ENCODE measurements around the gene UBE2F. TPM values are rescaled to one million over a fixed set of nuclear protein-coding genes. Genes with fewer than 3 reads are reported as not detected.

UBE2F gene, protein sequence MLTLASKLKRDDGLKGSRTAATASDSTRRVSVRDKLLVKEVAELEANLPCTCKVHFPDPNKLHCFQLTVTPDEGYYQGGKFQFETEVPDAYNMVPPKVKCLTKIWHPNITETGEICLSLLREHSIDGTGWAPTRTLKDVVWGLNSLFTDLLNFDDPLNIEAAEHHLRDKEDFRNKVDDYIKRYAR
- 94.2 and 98.5 TPM in 2 replicates for total RNA-seq (2014; rRNA removed; shearing (Covaris generic))

- peak; percentile 87 for DNase-seq (ENCODE audit: low spot score)
Observed at GRCh38 chr2:237966565-237967462, at the start of gene UBE2F. TSS of gene UBE2F (plus strand) at chr2:237967014. CDS start at chr2:237973108, 6,094 bp downstream.

DNA sequence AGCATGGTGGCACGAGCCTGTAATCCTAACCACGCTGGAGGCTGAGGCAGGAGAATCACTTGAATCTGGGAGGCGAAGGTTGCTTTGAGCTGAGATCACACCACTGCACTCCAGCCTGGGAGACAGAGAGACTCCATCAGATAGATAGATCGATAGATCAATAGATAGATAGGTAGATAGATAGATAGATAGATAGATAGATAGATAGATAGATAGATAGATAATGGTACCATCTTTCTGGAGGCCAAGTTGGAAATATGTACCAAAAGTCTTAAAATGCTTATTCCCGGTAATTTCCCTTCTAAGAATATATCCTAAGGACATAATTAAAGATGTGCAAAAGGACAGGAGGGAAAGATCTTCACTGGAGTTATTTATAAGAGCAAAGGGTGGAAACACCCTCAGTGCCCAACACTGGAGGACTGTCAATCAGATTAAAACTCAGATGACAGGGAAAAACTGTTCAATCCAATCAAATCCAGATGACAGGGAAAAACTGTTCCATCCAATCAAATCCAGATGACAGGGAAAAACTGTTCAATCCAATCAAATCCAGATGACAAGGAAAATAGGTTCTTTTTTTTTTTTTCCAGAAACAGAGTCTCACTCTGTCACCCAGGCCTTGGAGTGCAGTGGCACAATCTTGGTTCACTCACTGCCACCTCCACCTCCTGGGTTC is 49.0 kb upstream of the UBE2F start:
- no peak for DNase-seq (ENCODE audit: low spot score)

- DNase-seq (ENCODE audit: low spot score), result no peak
Observed at GRCh38 chr2:237919593-237919992, 47.2 kb upstream of the UBE2F start.

- DNase-seq (ENCODE audit: low spot score), result no peak
Observed at GRCh38 chr2:237920673-237921072, 46.1 kb upstream of the UBE2F start.

DNA sequence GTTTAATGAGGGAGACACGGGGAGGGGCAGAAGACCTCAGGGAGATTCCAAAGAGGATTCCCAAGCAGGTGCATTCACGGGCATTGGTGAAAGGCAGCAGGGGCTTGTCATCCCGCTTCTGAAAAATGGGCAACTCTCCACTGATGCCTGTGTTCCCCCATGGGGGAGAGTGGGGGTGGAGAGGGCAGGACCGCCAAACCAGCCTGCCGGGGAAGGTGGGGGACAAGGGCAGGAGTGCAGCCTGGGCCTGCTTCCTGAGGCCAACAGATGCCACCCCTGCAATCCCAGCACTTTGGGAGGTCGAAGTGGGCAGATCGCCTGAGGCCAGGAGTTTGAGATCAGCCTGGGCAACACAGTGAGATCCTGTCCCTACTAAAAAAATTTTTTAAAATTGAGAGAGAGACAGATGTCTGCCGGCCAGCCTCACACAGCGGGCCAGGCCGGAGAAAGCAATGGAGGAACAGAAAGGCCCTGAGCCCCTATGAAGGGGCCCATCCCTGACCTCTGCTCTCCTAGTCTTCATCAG is 44.8 kb upstream of the UBE2F start:
- no peak for DNase-seq (ENCODE audit: low spot score)

GRCh38 chr2:237922641-237923361 is 44.0 kb upstream of the UBE2F start:
- DNase-seq (ENCODE audit: low spot score), result no peak

GRCh38 chr2:237923481-237924163 is 43.2 kb upstream of the UBE2F start:
- no peak for DNase-seq (ENCODE audit: low spot score)

DNA sequence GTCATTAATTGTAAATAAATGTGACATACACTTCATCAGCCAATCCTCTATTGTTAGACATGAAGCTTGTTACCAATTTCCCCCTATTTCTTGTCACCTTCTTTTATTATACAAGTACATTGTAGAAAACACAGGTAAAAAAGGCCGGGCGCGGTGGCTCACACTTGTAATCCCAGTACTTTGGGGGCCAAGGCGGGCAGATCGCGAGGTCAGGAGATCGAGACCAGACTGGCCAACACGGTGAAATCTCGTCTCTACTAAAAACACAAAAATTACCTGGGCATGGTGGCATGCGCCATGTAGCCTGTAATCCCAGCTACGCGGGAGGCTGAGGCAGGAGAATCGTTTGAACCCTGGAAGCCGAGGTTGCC is 42.7 kb upstream of the UBE2F start:
- DNase-seq (ENCODE audit: low spot score), result no peak

- DNase-seq (ENCODE audit: low spot score), result no peak
Observed at GRCh38 chr2:237927135-237927534, 39.7 kb upstream of the UBE2F start.

DNA sequence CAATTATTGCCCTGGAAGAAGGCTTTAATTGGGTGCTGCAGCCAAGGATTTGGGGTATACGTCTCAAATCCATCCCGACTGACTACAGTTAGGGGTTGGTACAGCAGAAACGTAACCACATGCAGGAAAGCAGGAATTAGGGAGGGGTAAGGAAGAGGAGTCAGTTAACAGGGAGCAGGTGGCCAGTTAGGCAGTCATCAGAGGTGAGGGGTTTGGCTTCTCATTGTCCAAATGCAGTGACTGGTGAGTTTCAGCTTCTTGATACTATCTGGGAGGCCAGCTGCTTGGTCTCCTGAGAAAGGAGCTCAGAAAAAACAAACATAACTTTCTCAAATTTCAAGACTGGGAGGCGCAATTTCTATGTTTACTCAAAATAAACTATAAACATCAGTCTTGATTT is 38.8 kb upstream of the UBE2F start:
- DNase-seq (ENCODE audit: low spot score), result no peak

- DNase-seq (ENCODE audit: low spot score), result no peak
Observed at GRCh38 chr2:237929979-237930378, 36.8 kb upstream of the UBE2F start.

DNA sequence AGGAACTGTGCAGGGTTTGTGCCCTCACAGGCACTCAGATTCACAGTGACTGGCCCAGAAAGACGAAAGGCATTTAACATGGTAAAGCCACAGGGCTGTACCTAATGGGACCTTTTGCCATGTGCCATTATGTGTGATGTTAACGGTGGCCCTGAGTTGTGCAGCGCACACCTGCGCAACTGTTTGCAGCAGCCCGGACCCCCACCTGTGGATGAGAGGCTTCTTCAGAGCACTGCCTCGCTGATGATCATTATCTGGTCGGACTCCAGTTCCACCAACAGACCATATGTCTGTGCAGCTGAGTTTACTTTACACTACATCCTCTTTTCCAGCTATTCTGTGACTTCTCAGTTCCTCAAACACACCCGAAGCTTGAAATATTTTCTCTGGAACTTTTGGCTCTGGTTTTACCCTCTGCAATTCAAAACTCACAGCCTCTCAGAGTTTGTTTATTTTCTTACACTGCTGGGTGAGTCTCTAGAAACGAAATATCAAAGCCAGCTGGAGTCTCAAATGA is 35.6 kb upstream of the UBE2F start:
- DNase-seq (ENCODE audit: low spot score), result no peak

- DNase-seq (ENCODE audit: low spot score), result no peak
Observed at GRCh38 chr2:237932731-237933131, 34.1 kb upstream of the UBE2F start.

DNA sequence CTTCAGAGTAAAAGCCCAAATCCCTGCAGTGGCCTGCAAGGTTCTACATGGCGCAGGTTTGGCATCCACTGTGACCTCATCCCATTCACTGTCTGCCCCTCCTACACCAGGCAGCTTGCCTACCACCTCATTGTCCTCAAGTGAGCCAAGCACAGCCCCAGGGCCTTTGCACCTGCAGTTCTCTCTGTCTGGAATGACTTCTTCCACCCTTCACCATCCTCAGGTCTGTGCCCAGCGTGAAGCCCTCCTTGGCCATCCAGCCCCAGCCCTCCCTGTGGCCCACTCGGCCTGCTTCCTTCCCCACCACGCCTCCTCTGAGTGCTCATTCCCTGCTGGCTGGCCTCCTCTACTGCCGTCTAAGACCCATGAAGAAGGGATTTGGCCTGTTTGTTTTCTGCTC is 32.6 kb upstream of the UBE2F start:
- DNase-seq (ENCODE audit: low spot score), result no peak

DNA sequence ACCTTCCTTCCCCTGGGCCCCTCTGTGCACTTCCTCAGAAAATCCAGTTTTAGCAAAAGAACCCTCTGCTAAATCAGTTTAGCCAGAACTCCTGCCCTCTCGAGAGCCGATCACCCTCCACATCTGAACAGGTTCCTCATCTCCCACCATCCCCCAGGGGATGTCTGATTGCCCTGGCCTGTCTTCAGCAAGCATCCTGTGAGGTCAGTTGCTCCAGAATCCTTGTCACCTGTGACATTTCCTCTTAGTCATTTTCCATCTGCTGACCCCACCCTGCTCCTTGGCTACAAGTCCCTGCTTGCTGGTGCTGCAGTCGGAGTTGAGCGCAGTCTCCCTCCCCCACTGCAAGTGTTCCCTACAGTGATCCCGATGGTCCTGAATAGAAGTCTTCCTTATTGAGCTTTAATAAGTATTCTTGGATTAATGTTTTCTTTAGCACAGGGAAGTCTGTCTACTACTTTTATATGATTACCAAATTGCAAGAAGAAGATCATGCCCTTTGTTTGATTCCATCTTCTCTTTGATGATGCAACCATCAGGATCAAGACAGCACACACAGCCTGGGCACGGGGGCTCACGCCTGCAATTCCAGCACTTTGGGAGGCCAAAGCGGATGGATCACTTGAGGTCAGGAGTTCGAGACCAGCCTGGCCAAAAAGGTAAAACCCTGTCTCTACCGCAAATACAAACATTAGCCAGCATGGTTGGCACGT is 30.9 kb upstream of the UBE2F start:
- DNase-seq (ENCODE audit: low spot score), result no peak

DNA sequence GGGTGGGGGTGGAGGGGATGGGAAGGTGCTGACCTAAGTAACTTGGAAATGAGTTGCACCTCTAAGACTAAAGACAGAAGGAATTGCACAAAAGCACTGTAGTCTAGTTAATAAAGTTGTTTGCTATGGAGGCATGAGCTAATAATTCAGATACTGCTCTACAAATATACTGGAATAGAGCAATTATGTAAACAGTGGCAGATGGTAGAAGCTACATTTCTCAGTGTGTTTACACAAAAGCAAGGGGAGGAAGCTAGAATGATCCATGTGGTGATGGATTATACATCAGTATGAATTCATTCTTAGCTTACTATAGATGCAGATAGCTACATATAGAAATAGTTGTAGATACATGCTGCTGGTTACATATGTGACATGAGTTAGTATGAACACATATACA is 27.6 kb upstream of the UBE2F start:
- no peak for DNase-seq (ENCODE audit: low spot score)

DNA sequence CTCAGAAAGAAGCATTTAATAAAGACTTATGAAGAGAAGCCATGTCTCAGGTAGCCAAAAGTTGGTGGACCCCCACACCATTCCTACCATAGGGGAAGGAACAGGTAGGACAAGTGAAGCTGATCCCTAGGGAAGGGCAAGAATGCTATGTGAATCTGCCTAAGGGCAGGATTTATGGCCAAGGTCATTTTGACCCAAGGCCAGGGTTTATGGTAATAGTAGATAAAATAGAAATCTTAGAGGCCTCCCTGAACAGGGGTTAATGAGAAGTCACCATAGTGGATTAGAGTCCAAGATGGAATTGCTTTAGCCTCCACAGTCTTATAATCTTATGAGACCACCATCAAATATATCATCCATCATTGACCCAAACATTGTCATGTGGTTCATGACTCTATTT is 26.0 kb upstream of the UBE2F start:
- DNase-seq (ENCODE audit: low spot score), result no peak

DNA sequence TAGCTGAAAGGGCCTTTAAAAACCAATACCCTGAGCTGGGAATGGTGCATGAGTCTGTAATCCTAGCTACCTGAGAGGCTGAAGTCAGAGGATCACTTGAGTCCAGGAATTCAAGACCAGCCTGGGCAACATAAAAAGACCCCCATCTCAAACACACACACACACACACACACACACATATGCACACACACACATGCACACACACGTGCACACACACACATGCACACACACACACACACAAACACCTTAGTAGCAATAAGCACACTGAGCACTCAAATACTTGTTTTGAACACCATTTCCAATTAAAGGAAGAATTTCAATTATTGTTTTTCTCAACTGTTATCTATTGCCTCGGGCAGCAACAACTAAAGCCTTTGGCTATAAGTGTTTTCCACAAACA is 25.6 kb upstream of the UBE2F start:
- no peak for DNase-seq (ENCODE audit: low spot score)

DNA sequence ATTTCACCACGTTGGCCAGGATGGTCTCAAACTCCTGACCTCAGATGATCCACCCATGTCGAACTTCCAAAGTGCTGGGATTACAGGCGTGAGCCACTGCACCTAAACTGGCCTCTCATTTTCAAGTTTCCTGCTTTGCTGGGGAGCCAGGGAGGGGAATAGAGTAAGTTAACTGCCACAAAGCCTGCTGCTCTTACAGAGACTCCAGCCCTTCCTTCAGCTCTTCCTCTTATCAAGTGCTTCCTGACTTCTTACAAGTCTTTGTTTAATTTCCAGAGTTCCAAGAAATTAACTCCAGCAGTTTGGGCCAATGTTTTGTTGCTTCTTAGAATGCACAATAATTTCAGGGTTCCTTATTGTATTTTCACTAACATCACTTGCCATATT is 24.3 kb upstream of the UBE2F start:
- DNase-seq (ENCODE audit: low spot score), result no peak

DNA sequence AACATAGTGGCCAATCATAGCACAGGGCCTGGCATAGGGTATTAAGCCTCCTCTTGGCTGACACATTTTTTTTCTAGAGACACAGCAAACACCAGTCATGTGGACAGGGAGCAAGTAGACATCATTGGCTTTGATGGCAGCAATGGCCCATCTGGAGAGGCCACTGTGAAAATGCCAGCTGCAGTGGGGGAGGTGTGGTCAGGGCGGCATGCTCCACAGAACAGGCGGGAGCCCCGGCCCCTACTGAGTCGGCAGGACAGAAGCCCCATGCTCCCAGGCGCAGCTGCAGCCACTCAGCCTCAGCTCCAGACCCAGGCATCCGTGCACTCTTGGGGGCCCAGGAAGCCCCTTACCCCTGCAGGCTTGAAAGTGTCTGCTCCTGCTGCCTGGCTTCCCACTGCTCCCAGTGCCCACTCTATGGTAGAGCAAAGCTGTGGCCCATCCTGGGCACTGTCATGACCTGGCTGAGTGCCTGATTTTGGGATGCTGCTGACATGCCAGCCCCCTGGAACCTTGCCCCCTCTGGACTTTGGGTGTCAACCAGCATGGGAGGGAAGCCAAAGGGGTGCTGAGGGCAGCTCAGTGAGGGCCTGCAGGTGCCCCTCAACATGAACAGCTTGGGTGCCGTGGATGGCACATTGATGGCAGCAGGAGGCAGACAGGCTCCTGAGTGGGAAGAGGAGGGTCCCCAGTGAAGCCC is 23.3 kb upstream of the UBE2F start:
- no peak for DNase-seq (ENCODE audit: low spot score)
